K562 (cell line): ENCODE data around the gene DHDH. TPM values are rescaled to one million over a fixed set of nuclear protein-coding genes. Genes with fewer than 3 reads are reported as not detected.

Experiments used
- AFF1 ChIP-seq, 2 experiments: fragments of 450-650 bp; IDR thresholded peaks; 2 replicates each; pipeline ENCODE4 v1.6.1; 2018; ENCODE audit warnings: mild to moderate bottlenecking in 2 of 2, low read depth in 1 of 2; ENCODE audit not compliant: partially characterized antibody in 2 of 2
- BACH1 ChIP-seq: fragments of 200-800 bp; sonication (Bioruptor generic); IDR thresholded peaks from 2 replicates; pipeline ENCODE4 v1.6.1; 2016; ENCODE audit warnings: missing genetic modification characterization, missing compliant biosample characterization
- BRD4 ChIP-seq: fragments of 200-600 bp; sonication (generic); IDR thresholded peaks from 2 replicates; pipeline ENCODE4 v1.6.1; 2017; ENCODE audit warnings: inconsistent platforms
- CXXC5 ChIP-seq: fragments of 250-450 bp; sonication (Bioruptor Pico); IDR thresholded peaks from 2 replicates; pipeline ENCODE4 v1.8.0; 2022; ENCODE audit warnings: inconsistent platforms, mild to moderate bottlenecking, moderate library complexity
- ERF ChIP-seq: fragments of 450-650 bp; formaldehyde crosslinking; IDR thresholded peaks from 2 replicates; pipeline ENCODE4 v1.4.0; 2020; ENCODE audit warnings: mild to moderate bottlenecking, mixed read lengths
- EWSR1 ChIP-seq: fragments of 450-650 bp; IDR thresholded peaks from 2 replicates; pipeline ENCODE4 v1.6.1; 2018; ENCODE audit warnings: borderline replicate concordance, mild to moderate bottlenecking, low read depth, moderate library complexity; ENCODE audit not compliant: partially characterized antibody
- LEF1 ChIP-seq: fragments of 450-650 bp; IDR thresholded peaks from 2 replicates; pipeline ENCODE4 v1.6.1; 2016; ENCODE audit warnings: mild to moderate bottlenecking
- MLLT1 ChIP-seq, 2 experiments: fragments of 450-650 bp; IDR thresholded peaks; 2 replicates each; pipeline ENCODE4 v1.6.1; 2016
- NFIX ChIP-seq: fragments of 250-450 bp; sonication (Bioruptor Pico); IDR thresholded peaks from 2 replicates; pipeline ENCODE4 v1.4.0; 2020; ENCODE audit warnings: low read depth, mild to moderate bottlenecking, moderate library complexity
- NR4A1 ChIP-seq, 2 experiments: fragments of 250-450 bp in 1 of 2; fragments of 450-650 bp in 1 of 2; sonication (Bioruptor Pico) in 1 of 2; IDR thresholded peaks; 2 replicates each; pipeline versions ENCODE4 v1.4.0 to v1.6.1; 2016 to 2020; ENCODE audit warnings: mild to moderate bottlenecking in 2 of 2, missing compliant biosample characterization in 1 of 2, missing genetic modification characterization in 1 of 2, moderate library complexity in 1 of 2
- POLR2H ChIP-seq: IDR thresholded peaks from 2 replicates; pipeline ENCODE4 v1.6.1; 2016; ENCODE audit warnings: missing genetic modification characterization, low read depth, mild to moderate bottlenecking, control low read depth, missing compliant biosample characterization, moderate library complexity
- RBM25 ChIP-seq: fragments of 200-400 bp; formaldehyde crosslinking; IDR thresholded peaks from 2 replicates; pipeline ENCODE4 v1.6.1; 2018; ENCODE audit warnings: low read length, low read depth, moderate library complexity; ENCODE audit not compliant: severe bottlenecking
- SAFB ChIP-seq: fragments of 200-400 bp; formaldehyde crosslinking; IDR thresholded peaks from 2 replicates; pipeline ENCODE4 v1.6.1; 2017; ENCODE audit warnings: low read depth, low read length, borderline replicate concordance
- TAF7 ChIP-seq: fragments of 450-650 bp; IDR thresholded peaks from 2 replicates; pipeline ENCODE4 v1.6.1; 2016; ENCODE audit warnings: missing genetic modification characterization, missing compliant biosample characterization
- TOE1 ChIP-seq, 2 experiments: fragments of 450-650 bp in 1 of 2; sonication (generic) in 1 of 2; formaldehyde crosslinking in 1 of 2; IDR thresholded peaks; 2 replicates each; pipeline versions ENCODE4 v1.7.1 to v1.8.0; 2016 to 2022; ENCODE audit warnings: borderline replicate concordance in 2 of 2, mild to moderate bottlenecking in 2 of 2, antibody characterized with exemption in 1 of 2, inconsistent platforms in 1 of 2, low read depth in 1 of 2, missing genetic modification reagents in 1 of 2, moderate library complexity in 1 of 2
- TRIM28 ChIP-seq: fragments of 450-650 bp; IDR thresholded peaks from 2 replicates; pipeline ENCODE4 v1.6.1; 2017
- VEZF1 ChIP-seq: fragments of 200-800 bp; sonication (Bioruptor generic); IDR thresholded peaks from 2 replicates; pipeline ENCODE4 v1.6.1; 2017; ENCODE audit warnings: missing genetic modification characterization, missing compliant biosample characterization
- polyA plus RNA-seq, 8 experiments: library from polyadenylated mRNA; depleted of rRNA in 4 of 8; stranded (reverse) in 5 of 8; unstranded in 3 of 8; fragments of >200 nt; fragmentation: Nextera tagmentation in 2 of 8; fragmentation: Illumina TruSeq in 1 of 8; extraction: Ambion mirVana in 2 of 8; extraction: Trizol in 1 of 8; gene quantifications; 2 replicates each; pipeline versions ENCODE4 v1.2.1 to v1.2.3, GENCODE V29; 2011 to 2014; ENCODE audit warnings: inconsistent platforms in 1 of 8, missing spikeins in 1 of 8
- total RNA-seq, 7 experiments: library from RNA; depleted of rRNA in 6 of 7; stranded (reverse); fragments of >200 nt in 6 of 7; fragmentation: Illumina TruSeq in 2 of 7; extraction: Trizol in 2 of 7; gene quantifications; 2 replicates each; pipeline versions ENCODE4 v1.2.1 to v1.2.3, GENCODE V29; 2011 to 2021; ENCODE audit warnings: low replicate concordance in 1 of 7
- TF ChIP-seq, protein P1 (sequence below): fragments of 450-650 bp; IDR thresholded peaks from 2 replicates; pipeline ENCODE4 v1.6.1; 2016; ENCODE audit warnings: missing biosample characterization, missing genetic modification characterization

The DHDH gene
- total and polyA plus RNA-seq, 9 of the 15 experiments (the other 6 are each of a cell fraction or from before 2014, with no cell fraction given) = 0.37 to 1.9 (median 0.87) TPM

- TF ChIP-seq NFIX (no peak), TAF7 (tag) (no peak), BRD4 (no peak), TRIM28 (no peak), SAFB (no peak), EWSR1 (no peak), AFF1 (IDR thresholded peaks at IDR 0.05; ENCODE audit: low read depth in 1 of 2, partially characterized antibody in 2 of 2) (peak in 1 of 2 experiments; percentile 88), RBM25 (no peak), MLLT1 (IDR thresholded peaks at IDR 0.05) (no peak), VEZF1 (CRISPR knock-in tag) (peak; percentile 79), POLR2H (tag) (no peak; the same call in 1 of the 2 replicates), CXXC5 (CRISPR knock-in tag) (peak; percentile 100), LEF1 (peak; percentile 72), BACH1 (tag) (no peak), ERF (0 out of 2 replicates have a peak, but pooled peaks have one; percentile 9), NR4A1 (CRISPR knock-in tag; IDR thresholded peaks at IDR 0.05) (peak; percentile 54; the same call in 1 of the 2 replicates), NR4A1 (tag; IDR thresholded peaks at IDR 0.05) (peak; percentile 86; the same call in 1 of the 2 replicates), TOE1 (IDR thresholded peaks at IDR 0.05; ENCODE audit: borderline replicate concordance) (peak; percentile 100), TOE1 (CRISPR knock-in tag; IDR thresholded peaks at IDR 0.05; ENCODE audit: borderline replicate concordance, low read depth) (no peak)
- TF ChIP-seq, protein P1, sequence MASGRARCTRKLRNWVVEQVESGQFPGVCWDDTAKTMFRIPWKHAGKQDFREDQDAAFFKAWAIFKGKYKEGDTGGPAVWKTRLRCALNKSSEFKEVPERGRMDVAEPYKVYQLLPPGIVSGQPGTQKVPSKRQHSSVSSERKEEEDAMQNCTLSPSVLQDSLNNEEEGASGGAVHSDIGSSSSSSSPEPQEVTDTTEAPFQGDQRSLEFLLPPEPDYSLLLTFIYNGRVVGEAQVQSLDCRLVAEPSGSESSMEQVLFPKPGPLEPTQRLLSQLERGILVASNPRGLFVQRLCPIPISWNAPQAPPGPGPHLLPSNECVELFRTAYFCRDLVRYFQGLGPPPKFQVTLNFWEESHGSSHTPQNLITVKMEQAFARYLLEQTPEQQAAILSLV = no peak
Measured at GRCh38 chr19:48954595-48955307, 21.3 kb downstream of the DHDH start, which contains the start of gene BAX (continued).
